Prostate gland (tissue), 2 donors: Measurements from ENCODE around the gene KLHL5.

Experiments used
- POLR2A ChIP-seq: fragments of 450-650 bp; IDR thresholded peaks from one replicate; pipeline ENCODE4 v1.6.1; 2016; ENCODE audit warnings: antibody characterized with exemption, mild to moderate bottlenecking
- POLR2AphosphoS5 ChIP-seq: sonication (generic); formaldehyde crosslinking; IDR thresholded peaks from one replicate; pipeline ENCODE4 v1.6.1; 2017; ENCODE audit warnings: antibody characterized with exemption
- TF ChIP-seq, protein P1 (sequence below), 4 experiments: fragments of 200-600 bp in 2 of 4; fragments of 450-650 bp in 2 of 4; sonication (generic) in 2 of 4; IDR thresholded peaks; 1 replicate in 3 of 4; 2 replicates in 1 of 4; pipeline ENCODE4 v1.5.1; 2016 to 2019; ENCODE audit warnings: antibody characterized with exemption in 4 of 4, mild to moderate bottlenecking in 2 of 4, moderate library complexity in 2 of 4

DNA sequence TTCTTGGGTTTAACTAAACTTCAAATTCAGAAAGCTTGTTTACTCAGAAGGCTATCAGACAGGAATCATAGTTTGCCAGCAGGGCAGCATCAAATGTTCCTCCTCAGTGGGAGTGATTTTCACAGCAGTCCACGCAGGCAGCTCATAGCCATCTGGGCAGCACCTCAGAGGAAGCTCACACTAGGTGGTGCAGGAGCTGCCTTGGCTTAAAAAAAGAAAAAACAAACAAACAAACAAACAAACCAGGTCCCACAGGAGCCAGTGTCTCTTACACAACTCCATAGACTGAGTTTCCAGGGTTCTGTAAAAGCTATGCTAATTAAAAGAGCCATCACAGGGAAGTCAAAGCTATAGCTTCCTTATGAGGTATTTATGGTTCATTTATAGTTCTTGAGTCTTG lies 10.5 kb upstream of the KLHL5 start:
- TF ChIP-seq, protein P1, sequence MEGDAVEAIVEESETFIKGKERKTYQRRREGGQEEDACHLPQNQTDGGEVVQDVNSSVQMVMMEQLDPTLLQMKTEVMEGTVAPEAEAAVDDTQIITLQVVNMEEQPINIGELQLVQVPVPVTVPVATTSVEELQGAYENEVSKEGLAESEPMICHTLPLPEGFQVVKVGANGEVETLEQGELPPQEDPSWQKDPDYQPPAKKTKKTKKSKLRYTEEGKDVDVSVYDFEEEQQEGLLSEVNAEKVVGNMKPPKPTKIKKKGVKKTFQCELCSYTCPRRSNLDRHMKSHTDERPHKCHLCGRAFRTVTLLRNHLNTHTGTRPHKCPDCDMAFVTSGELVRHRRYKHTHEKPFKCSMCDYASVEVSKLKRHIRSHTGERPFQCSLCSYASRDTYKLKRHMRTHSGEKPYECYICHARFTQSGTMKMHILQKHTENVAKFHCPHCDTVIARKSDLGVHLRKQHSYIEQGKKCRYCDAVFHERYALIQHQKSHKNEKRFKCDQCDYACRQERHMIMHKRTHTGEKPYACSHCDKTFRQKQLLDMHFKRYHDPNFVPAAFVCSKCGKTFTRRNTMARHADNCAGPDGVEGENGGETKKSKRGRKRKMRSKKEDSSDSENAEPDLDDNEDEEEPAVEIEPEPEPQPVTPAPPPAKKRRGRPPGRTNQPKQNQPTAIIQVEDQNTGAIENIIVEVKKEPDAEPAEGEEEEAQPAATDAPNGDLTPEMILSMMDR (IDR thresholded peaks at IDR 0.05), result no peak
- TF ChIP-seq POLR2A, result no peak
- TF ChIP-seq POLR2AphosphoS5, result no peak
